Measurements from ENCODE around the gene MPRIP.

MPRIP gene

DNA sequence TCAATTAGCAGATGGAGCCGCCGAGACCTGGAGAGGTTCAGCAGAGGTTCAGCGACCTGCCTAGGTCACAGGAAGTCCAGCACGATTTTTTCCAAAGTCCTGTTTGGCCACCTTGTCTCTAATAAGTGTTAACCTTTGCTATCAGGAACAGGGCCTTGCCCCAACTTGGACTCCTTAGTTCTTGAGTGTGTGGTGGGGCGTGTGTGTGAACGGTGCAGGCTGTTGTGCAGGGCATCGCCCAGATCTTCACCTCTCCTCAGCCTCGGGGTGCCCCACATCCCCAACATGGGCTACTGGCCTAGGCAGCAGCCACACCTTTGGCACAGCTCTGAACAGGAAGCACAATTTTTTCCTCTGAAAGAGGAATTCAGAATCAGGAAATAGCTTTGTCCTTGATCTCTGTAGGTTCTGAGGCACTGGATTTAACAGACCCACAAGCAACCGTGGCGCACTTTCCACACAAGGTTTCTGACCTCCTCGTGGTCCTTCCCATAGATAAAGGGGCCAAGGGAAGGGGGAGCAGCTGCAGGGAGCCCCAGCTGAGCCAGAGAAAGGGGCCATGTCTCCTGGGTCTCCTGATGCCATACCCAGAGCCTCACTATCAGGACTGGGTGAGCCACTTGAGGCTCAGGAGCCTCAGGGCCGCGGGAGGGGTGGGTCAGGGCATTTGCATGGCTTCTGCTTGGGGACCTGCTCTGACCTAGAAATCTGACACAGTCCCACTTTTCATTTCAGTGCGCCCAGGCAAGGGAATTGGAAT, 10.4 kb downstream of the MPRIP start:
- H3K4me3 ChIP-seq (replicated peaks in 1 of 2; ENCODE audit: low read depth in 2 of 2, low read length in 2 of 2): no peak overlapping the region
- DNase-seq (ENCODE audit: low read depth in 2 of 2): no peak
- no peak for TF ChIP-seq CTCF (IDR thresholded peaks at IDR 0.05; ENCODE audit: low read depth, low read length)

GRCh38 chr17:17053446-17054379, 11.5 kb downstream of the MPRIP start:
- peak in 1 of 2 donors; percentile 38 for DNase-seq (ENCODE audit: low read depth in 2 of 2)
- no peak overlapping the region for H3K4me3 ChIP-seq (replicated peaks in 1 of 2; ENCODE audit: low read depth in 2 of 2, low read length in 2 of 2)
- no peak for TF ChIP-seq CTCF (IDR thresholded peaks at IDR 0.05; ENCODE audit: low read depth, low read length)

GRCh38 chr17:17054636-17055035, 12.4 kb downstream of the MPRIP start:
- TF ChIP-seq CTCF (IDR thresholded peaks at IDR 0.05; ENCODE audit: low read depth, low read length): no peak

DNA sequence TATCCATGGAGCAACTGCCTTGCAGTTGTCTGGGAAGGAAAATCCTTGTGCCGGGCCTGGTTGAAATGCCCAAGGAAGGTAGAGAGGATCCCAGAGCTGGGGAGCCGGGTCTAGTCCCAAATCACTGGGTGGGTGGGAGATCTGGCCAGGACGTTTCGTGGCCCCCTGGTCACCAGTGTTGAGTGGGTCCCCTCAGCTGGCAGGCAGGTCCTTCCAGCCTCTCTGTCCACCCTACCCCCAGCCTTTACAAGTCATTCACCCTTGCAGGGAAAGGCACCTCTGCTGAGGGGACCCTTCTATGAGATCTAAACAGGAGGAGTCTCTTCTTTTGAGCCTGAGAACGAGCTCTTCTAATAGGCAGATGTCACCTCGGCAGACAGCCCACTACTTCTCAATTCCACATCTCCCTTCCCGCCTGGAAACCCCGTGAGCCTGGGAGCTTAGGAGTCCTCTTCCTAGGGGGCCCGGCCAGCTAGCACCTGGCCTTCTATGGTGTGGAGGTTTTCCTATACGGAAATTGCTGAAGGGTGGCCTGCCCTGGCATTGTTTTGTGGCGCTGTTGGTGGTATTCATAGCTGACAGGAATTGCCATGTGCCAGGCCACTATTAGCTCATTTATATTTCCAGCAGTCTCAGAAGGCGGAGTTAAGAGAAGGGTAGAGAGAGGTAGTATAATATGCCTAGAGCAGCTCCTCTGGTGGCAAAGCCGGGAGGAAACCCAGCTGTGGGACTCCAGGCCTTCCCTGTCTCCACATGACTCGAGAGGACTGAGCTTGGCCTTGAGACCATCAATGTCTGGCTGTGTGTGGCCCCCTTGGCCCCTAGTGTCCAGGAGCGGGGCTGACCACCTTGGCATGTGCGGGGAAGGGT, 13.3 kb downstream of the MPRIP start:
- DNase-seq (ENCODE audit: low read depth in 2 of 2): peak in 1 of 2 donors; percentile 24
- TF ChIP-seq CTCF (IDR thresholded peaks at IDR 0.05; ENCODE audit: low read depth, low read length): peak; percentile 10
- no peak overlapping the region for H3K4me3 ChIP-seq (replicated peaks in 1 of 2; ENCODE audit: low read depth in 2 of 2, low read length in 2 of 2)

More at GRCh38 chr17:17054636-17055035, 12.4 kb downstream of the MPRIP start:
- no peak overlapping the region for H3K4me3 ChIP-seq (replicated peaks in 1 of 2; ENCODE audit: low read depth in 2 of 2, low read length in 2 of 2)
- DNase-seq (ENCODE audit: low read depth in 2 of 2): no peak

DNA sequence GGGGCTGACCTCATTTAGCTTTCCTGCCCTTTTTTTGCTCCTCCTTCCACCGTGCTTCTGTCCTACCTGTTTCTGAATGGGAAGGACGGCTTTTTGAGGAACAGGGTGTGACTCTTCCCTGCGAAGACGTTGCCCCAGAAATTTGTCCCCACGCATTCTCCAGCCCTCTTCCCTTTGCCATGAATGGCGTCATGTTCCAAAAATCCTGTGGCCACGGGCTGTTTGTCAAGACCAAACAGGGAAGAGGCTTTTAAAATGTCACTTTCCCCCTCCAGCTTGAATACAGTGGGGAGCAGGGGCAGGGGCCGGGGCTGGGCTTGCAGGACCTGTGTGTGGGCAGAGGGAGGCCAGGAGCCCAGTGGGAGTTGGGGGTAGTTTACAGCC, 13.9 kb downstream of the MPRIP start:
- no peak for TF ChIP-seq CTCF (IDR thresholded peaks at IDR 0.05; ENCODE audit: low read depth, low read length)
- peak in 1 of 2 donors; percentile 49 for DNase-seq (ENCODE audit: low read depth in 2 of 2)
- no peak overlapping the region for H3K4me3 ChIP-seq (replicated peaks in 1 of 2; ENCODE audit: low read depth in 2 of 2, low read length in 2 of 2)

DNA sequence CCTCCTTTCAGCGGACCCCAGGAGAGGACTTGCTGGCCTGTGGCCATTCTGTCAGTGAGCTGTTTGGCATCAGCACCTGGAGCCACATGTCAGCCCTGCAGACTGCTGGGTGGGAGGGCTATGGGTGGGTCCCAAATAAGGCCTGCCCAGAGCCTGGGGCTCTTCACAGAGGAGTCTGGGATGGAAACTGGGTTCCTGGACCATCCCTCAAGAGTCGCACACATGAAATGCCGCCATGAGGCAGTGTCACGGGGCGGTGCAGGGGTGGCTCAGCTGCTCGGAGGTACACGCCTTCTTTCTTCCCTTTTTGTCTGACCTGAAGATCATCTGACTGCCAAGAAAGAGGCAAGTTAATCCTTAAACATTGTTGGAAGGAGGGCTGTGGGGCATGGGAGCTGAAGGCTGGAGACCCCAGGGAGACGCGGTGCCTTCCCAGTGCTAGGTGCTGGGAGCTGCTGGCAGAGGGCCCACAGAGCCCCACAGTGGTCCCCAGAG, 14.8 kb downstream of the MPRIP start:
- DNase-seq (ENCODE audit: low read depth in 2 of 2): no peak
- TF ChIP-seq CTCF (IDR thresholded peaks at IDR 0.05; ENCODE audit: low read depth, low read length): no peak

More for the DNA sequence above, 14.8 kb downstream of the MPRIP start:
- no peak overlapping the region for H3K4me3 ChIP-seq (replicated peaks in 1 of 2; ENCODE audit: low read depth in 2 of 2, low read length in 2 of 2)

All from cardiac fibroblast (primary cell).